HEK293 (cell line): Measurements from ENCODE around the gene SERTAD1.

Source experiments
- ATF2 ChIP-seq: fragments of 450-650 bp; formaldehyde crosslinking; IDR thresholded peaks from 2 replicates; pipeline ENCODE4 v1.5.1; 2016; ENCODE audit warnings: missing biosample characterization, missing genetic modification characterization, low read depth
- GFI1B ChIP-seq: fragments of 450-650 bp; formaldehyde crosslinking; IDR thresholded peaks from 2 replicates; pipeline ENCODE4 v1.5.1; 2016; ENCODE audit warnings: missing biosample characterization, missing genetic modification characterization
- OSR2 ChIP-seq: fragments of 450-650 bp; formaldehyde crosslinking; IDR thresholded peaks from 2 replicates; pipeline ENCODE4 v1.5.1; 2016; ENCODE audit warnings: missing biosample characterization, missing genetic modification characterization
- PBX3 ChIP-seq: sonication (generic); formaldehyde crosslinking; IDR thresholded peaks from 2 replicates; pipeline ENCODE4 v1.8.1; 2022; ENCODE audit warnings: mild to moderate bottlenecking, moderate library complexity, missing genetic modification reagents
- TSHZ1 ChIP-seq: fragments of 450-650 bp; formaldehyde crosslinking; IDR thresholded peaks from 2 replicates; pipeline ENCODE4 v1.5.1; 2016; ENCODE audit warnings: missing biosample characterization, missing genetic modification characterization, borderline replicate concordance
- ZBTB17 ChIP-seq: fragments of 450-650 bp; formaldehyde crosslinking; IDR thresholded peaks from 2 replicates; pipeline ENCODE4 v1.5.1; 2016; ENCODE audit warnings: missing biosample characterization, missing genetic modification characterization
- ZBTB7A ChIP-seq: fragments of 450-650 bp; formaldehyde crosslinking; IDR thresholded peaks from 2 replicates; pipeline ENCODE4 v1.5.1; 2016; ENCODE audit warnings: low read depth, missing biosample characterization, missing genetic modification characterization
- ZFP41 ChIP-seq: fragments of 450-650 bp; formaldehyde crosslinking; IDR thresholded peaks from 2 replicates; pipeline ENCODE4 v1.5.1; 2016; ENCODE audit warnings: missing biosample characterization, missing genetic modification characterization, borderline replicate concordance
- ZNF133 ChIP-seq: fragments of 450-650 bp; formaldehyde crosslinking; IDR thresholded peaks from 2 replicates; pipeline ENCODE4 v1.5.1; 2016; ENCODE audit warnings: missing biosample characterization, missing genetic modification characterization
- ZNF214 ChIP-seq: fragments of 450-650 bp; formaldehyde crosslinking; IDR thresholded peaks from 2 replicates; pipeline ENCODE4 v1.5.1; 2017; ENCODE audit warnings: missing biosample characterization, mild to moderate bottlenecking, missing genetic modification characterization, borderline replicate concordance
- ZNF221 ChIP-seq: fragments of 450-650 bp; formaldehyde crosslinking; IDR thresholded peaks from 2 replicates; pipeline ENCODE4 v1.5.1; 2017; ENCODE audit warnings: missing biosample characterization, missing genetic modification characterization, borderline replicate concordance
- ZNF223 ChIP-seq: fragments of 450-650 bp; formaldehyde crosslinking; IDR thresholded peaks from 2 replicates; pipeline ENCODE4 v1.5.1; 2016; ENCODE audit warnings: missing biosample characterization, missing genetic modification characterization
- ZNF416 ChIP-seq: fragments of 450-650 bp; formaldehyde crosslinking; IDR thresholded peaks from 2 replicates; pipeline ENCODE4 v1.5.1; 2016; ENCODE audit warnings: missing biosample characterization, missing genetic modification characterization
- ZNF530 ChIP-seq: fragments of 450-650 bp; formaldehyde crosslinking; IDR thresholded peaks from 2 replicates; pipeline ENCODE4 v1.5.1; 2016; ENCODE audit warnings: low read depth, missing biosample characterization, missing genetic modification characterization
- ZNF670 ChIP-seq: fragments of 450-650 bp; formaldehyde crosslinking; IDR thresholded peaks from 2 replicates; pipeline ENCODE4 v1.5.1; 2016; ENCODE audit warnings: missing biosample characterization, missing genetic modification characterization, low read depth
- ZNF76 ChIP-seq: fragments of 450-650 bp; formaldehyde crosslinking; IDR thresholded peaks from 2 replicates; pipeline ENCODE4; 2016; ENCODE audit warnings: low read depth, missing biosample characterization, missing genetic modification characterization, borderline replicate concordance
- ZNF785 ChIP-seq: fragments of 450-650 bp; formaldehyde crosslinking; IDR thresholded peaks from 2 replicates; pipeline ENCODE4 v1.5.1; 2016; ENCODE audit warnings: missing biosample characterization, missing genetic modification characterization
- ZNF830 ChIP-seq: fragments of 450-650 bp; IDR thresholded peaks from 2 replicates; pipeline ENCODE4 v1.5.0; 2018; ENCODE audit warnings: missing biosample characterization, missing genetic modification characterization, low read depth, mild to moderate bottlenecking, moderate library complexity
- ZNF837 ChIP-seq: fragments of 450-650 bp; formaldehyde crosslinking; IDR thresholded peaks from 2 replicates; pipeline ENCODE4 v1.5.1; 2016; ENCODE audit warnings: missing biosample characterization, missing genetic modification characterization
- ZSCAN16 ChIP-seq: fragments of 450-650 bp; formaldehyde crosslinking; IDR thresholded peaks from 2 replicates; pipeline ENCODE4 v1.5.1; 2016; ENCODE audit warnings: missing biosample characterization, missing genetic modification characterization
- TF ChIP-seq, protein P1 (sequence below): fragments of 450-650 bp; formaldehyde crosslinking; IDR thresholded peaks from 2 replicates; pipeline ENCODE4 v1.5.1; 2016; ENCODE audit warnings: missing biosample characterization, missing genetic modification characterization
- TF ChIP-seq, protein P2 (sequence below): fragments of 450-650 bp; formaldehyde crosslinking; IDR thresholded peaks from 2 replicates; pipeline ENCODE4 v1.5.1; 2016; ENCODE audit warnings: missing biosample characterization, missing genetic modification characterization
- TF ChIP-seq, protein P3 (sequence below): fragments of 450-650 bp; IDR thresholded peaks from 2 replicates; pipeline ENCODE4 v1.5.1; 2018; ENCODE audit warnings: missing biosample characterization, mild to moderate bottlenecking, missing genetic modification characterization
- TF ChIP-seq, protein P4 (sequence below): fragments of 450-650 bp; IDR thresholded peaks from 2 replicates; pipeline ENCODE4 v1.5.1; 2018; ENCODE audit warnings: missing biosample characterization, missing genetic modification characterization

SERTAD1 gene

DNA sequence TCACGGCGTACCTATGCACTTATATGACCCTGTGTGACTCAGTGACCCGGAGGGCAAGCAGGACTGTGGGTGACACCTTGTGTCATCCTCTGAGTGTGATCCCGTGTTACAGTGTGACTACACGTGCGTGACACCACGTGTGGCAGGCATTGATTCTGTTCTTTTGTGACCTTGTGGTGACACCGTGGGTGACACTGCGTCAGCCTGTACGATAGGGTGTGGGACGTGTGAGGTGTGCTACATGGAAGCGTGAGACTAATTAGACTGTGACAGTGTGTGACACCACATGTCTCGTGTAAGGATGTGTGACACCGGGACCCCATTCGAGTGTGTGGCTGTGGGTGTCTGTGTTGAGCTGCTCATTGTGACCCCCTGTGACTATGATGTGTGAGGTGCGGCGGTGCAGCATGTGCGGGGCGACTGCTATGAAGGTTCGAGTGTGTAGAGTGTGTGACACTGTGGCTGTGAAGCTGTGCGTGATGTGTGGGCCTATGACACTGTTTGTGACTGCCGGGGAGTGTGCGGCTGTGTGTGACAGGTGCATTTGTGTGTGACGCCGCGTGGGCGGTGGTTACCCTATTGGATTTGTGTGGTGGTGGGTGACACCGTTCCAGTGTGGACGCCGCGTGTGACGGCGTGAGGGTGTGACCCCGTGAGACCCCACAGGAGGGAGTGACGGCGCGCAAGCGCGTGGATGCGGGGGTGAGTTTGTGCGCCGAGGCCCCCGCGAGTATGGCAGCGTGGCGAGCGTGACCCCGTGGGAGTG lies 40.6 kb upstream of the SERTAD1 start (continued):
- TF ChIP-seq, protein P1, sequence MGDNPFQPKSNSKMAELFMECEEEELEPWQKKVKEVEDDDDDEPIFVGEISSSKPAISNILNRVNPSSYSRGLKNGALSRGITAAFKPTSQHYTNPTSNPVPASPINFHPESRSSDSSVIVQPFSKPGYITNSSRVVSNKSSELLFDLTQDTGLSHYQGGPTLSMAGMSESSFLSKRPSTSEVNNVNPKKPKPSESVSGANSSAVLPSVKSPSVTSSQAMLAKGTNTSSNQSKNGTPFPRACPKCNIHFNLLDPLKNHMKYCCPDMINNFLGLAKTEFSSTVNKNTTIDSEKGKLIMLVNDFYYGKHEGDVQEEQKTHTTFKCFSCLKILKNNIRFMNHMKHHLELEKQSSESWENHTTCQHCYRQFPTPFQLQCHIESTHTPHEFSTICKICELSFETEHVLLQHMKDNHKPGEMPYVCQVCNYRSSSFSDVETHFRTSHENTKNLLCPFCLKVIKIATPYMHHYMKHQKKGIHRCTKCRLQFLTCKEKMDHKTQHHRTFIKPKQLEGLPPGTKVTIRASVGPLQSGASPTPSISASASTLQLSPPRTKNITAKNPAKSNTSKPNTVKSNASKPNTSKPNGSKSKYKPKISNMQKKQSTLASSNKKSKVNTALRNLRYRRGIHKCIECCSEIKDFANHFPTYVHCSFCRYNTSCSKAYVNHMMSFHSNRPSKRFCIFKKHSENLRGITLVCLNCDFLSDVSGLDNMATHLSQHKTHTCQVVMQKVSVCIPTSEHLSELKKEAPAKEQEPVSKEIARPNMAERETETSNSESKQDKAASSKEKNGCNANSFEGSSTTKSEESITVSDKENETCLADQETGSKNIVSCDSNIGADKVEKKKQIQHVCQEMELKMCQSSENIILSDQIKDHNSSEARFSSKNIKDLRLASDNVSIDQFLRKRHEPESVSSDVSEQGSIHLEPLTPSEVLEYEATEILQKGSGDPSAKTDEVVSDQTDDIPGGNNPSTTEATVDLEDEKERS (tag by site-specific recombination), result no peak
- TF ChIP-seq ZBTB17 (tag by site-specific recombination), result no peak
- TF ChIP-seq, protein P2, sequence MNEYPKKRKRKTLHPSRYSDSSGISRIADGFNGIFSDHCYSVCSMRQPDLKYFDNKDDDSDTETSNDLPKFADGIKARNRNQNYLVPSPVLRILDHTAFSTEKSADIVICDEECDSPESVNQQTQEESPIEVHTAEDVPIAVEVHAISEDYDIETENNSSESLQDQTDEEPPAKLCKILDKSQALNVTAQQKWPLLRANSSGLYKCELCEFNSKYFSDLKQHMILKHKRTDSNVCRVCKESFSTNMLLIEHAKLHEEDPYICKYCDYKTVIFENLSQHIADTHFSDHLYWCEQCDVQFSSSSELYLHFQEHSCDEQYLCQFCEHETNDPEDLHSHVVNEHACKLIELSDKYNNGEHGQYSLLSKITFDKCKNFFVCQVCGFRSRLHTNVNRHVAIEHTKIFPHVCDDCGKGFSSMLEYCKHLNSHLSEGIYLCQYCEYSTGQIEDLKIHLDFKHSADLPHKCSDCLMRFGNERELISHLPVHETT (tag by site-specific recombination), result no peak
- TF ChIP-seq ZNF830, result no peak
- TF ChIP-seq ZNF785 (tag by site-specific recombination), result peak; percentile 63
- no peak; the same call in 1 of the 2 replicates for TF ChIP-seq ZNF76 (tag by site-specific recombination)
- TF ChIP-seq ZSCAN16, result no peak
- TF ChIP-seq ZNF670 (tag by site-specific recombination), result no peak
- TF ChIP-seq OSR2 (tag by site-specific recombination), result no peak
- no peak for TF ChIP-seq ZFP41 (tag by site-specific recombination)
- TF ChIP-seq ZNF221 (tag by site-specific recombination), result no peak
- TF ChIP-seq ATF2, result no peak
- no peak for TF ChIP-seq ZNF530
- TF ChIP-seq PBX3 (CRISPR knock-in tag), result peak; percentile 64; the same call in 1 of the 2 replicates
- TF ChIP-seq ZNF837 (tag by site-specific recombination), result no peak
- TF ChIP-seq, protein P3, sequence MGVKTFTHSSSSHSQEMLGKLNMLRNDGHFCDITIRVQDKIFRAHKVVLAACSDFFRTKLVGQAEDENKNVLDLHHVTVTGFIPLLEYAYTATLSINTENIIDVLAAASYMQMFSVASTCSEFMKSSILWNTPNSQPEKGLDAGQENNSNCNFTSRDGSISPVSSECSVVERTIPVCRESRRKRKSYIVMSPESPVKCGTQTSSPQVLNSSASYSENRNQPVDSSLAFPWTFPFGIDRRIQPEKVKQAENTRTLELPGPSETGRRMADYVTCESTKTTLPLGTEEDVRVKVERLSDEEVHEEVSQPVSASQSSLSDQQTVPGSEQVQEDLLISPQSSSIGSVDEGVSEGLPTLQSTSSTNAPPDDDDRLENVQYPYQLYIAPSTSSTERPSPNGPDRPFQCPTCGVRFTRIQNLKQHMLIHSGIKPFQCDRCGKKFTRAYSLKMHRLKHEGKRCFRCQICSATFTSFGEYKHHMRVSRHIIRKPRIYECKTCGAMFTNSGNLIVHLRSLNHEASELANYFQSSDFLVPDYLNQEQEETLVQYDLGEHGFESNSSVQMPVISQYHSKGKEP (tag by site-specific recombination), result no peak
- peak; percentile 6; the same call in 1 of the 2 replicates for TF ChIP-seq GFI1B
- peak; percentile 30; the same call in 1 of the 2 replicates for TF ChIP-seq ZNF133 (tag by site-specific recombination)
- TF ChIP-seq ZNF214 (tag by site-specific recombination), result no peak
- TF ChIP-seq, protein P4, sequence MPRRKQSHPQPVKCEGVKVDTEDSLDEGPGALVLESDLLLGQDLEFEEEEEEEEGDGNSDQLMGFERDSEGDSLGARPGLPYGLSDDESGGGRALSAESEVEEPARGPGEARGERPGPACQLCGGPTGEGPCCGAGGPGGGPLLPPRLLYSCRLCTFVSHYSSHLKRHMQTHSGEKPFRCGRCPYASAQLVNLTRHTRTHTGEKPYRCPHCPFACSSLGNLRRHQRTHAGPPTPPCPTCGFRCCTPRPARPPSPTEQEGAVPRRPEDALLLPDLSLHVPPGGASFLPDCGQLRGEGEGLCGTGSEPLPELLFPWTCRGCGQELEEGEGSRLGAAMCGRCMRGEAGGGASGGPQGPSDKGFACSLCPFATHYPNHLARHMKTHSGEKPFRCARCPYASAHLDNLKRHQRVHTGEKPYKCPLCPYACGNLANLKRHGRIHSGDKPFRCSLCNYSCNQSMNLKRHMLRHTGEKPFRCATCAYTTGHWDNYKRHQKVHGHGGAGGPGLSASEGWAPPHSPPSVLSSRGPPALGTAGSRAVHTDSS (tag by site-specific recombination), result no peak
- no peak for TF ChIP-seq TSHZ1 (tag by site-specific recombination)
- TF ChIP-seq ZNF223, result no peak
- TF ChIP-seq ZBTB7A (tag by site-specific recombination), result 0 out of 2 replicates have a peak, but pooled peaks have one; percentile 9
- no peak for TF ChIP-seq ZNF416 (tag by site-specific recombination)
